HepG2 (cell line): ENCODE results near the gene CDC14B. TPM values are rescaled to one million over a fixed set of nuclear protein-coding genes. Genes with fewer than 3 reads are reported as not detected.

Experiments used
- CAMTA2 ChIP-seq: sonication (generic); formaldehyde crosslinking; IDR thresholded peaks from 2 replicates; pipeline ENCODE4 v1.4.0; 2020; ENCODE audit warnings: mild to moderate bottlenecking, missing genetic modification reagents, borderline replicate concordance
- ELF1 ChIP-seq: sonication (generic); formaldehyde crosslinking; IDR thresholded peaks from 2 replicates; pipeline ENCODE4 v1.4.0; 2020; ENCODE audit warnings: missing genetic modification reagents
- ETV6 ChIP-seq: sonication (generic); formaldehyde crosslinking; conservative IDR thresholded peaks from 2 replicates; pipeline ENCODE4 v1.4.0; 2020; ENCODE audit warnings: missing genetic modification reagents
- HINFP ChIP-seq: sonication (generic); formaldehyde crosslinking; IDR thresholded peaks from 2 replicates; pipeline ENCODE4 v1.4.0; 2020; ENCODE audit warnings: low read depth, mild to moderate bottlenecking, missing genetic modification reagents
- IRF2 ChIP-seq: IDR thresholded peaks from 2 replicates; pipeline ENCODE4 v1.6.1; 2018; ENCODE audit warnings: missing genetic modification reagents, missing compliant biosample characterization
- MEF2D ChIP-seq: sonication (generic); formaldehyde crosslinking; IDR thresholded peaks from 2 replicates; pipeline ENCODE4 v1.5.1; 2020; ENCODE audit warnings: mild to moderate bottlenecking, missing genetic modification reagents
- MEIS1 ChIP-seq: sonication (generic); formaldehyde crosslinking; IDR thresholded peaks from 2 replicates; pipeline ENCODE4 v1.9.0; 2021; ENCODE audit warnings: mild to moderate bottlenecking, missing genetic modification reagents, moderate library complexity, borderline replicate concordance
- MXD4 ChIP-seq: IDR thresholded peaks from 2 replicates; pipeline ENCODE4 v1.6.1; 2016; ENCODE audit warnings: mild to moderate bottlenecking, missing biosample characterization, missing genetic modification reagents
- NR2F2 ChIP-seq: IDR thresholded peaks from 2 replicates; pipeline ENCODE4 v1.6.1; 2012; ENCODE audit warnings: low read depth, inconsistent platforms, borderline replicate concordance
- PHF5A ChIP-seq: IDR thresholded peaks from one replicate; pipeline ENCODE4 v1.6.1; 2018; ENCODE audit warnings: low read depth, missing genetic modification reagents; ENCODE audit not compliant: unreplicated experiment
- RFX3 ChIP-seq: IDR thresholded peaks from 2 replicates; pipeline ENCODE4 v1.6.1; 2016; ENCODE audit warnings: missing biosample characterization, missing genetic modification reagents
- ZBTB43 ChIP-seq: sonication (generic); formaldehyde crosslinking; conservative IDR thresholded peaks from 2 replicates; pipeline ENCODE4 v1.4.0; 2020; ENCODE audit warnings: missing genetic modification reagents
- ZFP36L1 ChIP-seq: sonication (generic); formaldehyde crosslinking; IDR thresholded peaks from 2 replicates; pipeline ENCODE4 v1.8.0; 2022; ENCODE audit warnings: mild to moderate bottlenecking, missing genetic modification reagents, moderate library complexity
- ZNF30 ChIP-seq: sonication (generic); formaldehyde crosslinking; IDR thresholded peaks from 2 replicates; pipeline ENCODE4 v1.5.0; 2020; ENCODE audit warnings: mild to moderate bottlenecking, missing genetic modification reagents
- ZNF329 ChIP-seq: sonication (generic); formaldehyde crosslinking; IDR thresholded peaks from 2 replicates; pipeline ENCODE4 v1.9.0; 2021; ENCODE audit warnings: low read depth, mild to moderate bottlenecking, missing genetic modification reagents
- ZNF333 ChIP-seq: sonication (generic); formaldehyde crosslinking; IDR thresholded peaks from 2 replicates; pipeline ENCODE4 v1.4.0; 2020; ENCODE audit warnings: mild to moderate bottlenecking, missing genetic modification reagents, borderline replicate concordance
- ZNF577 ChIP-seq: sonication (generic); formaldehyde crosslinking; IDR thresholded peaks from 2 replicates; pipeline ENCODE4 v1.4.0; 2020; ENCODE audit warnings: mild to moderate bottlenecking, low read depth, missing genetic modification reagents, borderline replicate concordance
- ZNF691 ChIP-seq: sonication (generic); formaldehyde crosslinking; IDR thresholded peaks from 2 replicates; pipeline ENCODE4 v1.4.0; 2020; ENCODE audit warnings: missing genetic modification reagents, low read depth, mild to moderate bottlenecking, borderline replicate concordance
- polyA plus RNA-seq, 8 experiments: library from polyadenylated mRNA; depleted of rRNA in 3 of 8; stranded (reverse) in 7 of 8; unstranded in 1 of 8; fragments of >200 nt; fragmentation: Illumina TruSeq in 4 of 8; extraction: Trizol in 4 of 8; gene quantifications; 2 replicates each; pipeline versions ENCODE4 v1.2.1 to v1.2.3, GENCODE V29; 2011 to 2016; ENCODE audit warnings: low read depth in 4 of 8, missing spikeins in 1 of 8, mixed read lengths in 1 of 8; ENCODE audit not compliant: insufficient read depth in 1 of 8
- total RNA-seq, 5 experiments: library from RNA; depleted of rRNA; stranded (reverse); fragments of >200 nt; fragmentation: Illumina TruSeq; extraction: Trizol; gene quantifications; 2 replicates each; pipeline ENCODE4 v1.2.3, GENCODE V29; 2016; ENCODE audit warnings: low read depth in 1 of 5
- TF ChIP-seq, protein P1 (sequence below): sonication (generic); formaldehyde crosslinking; IDR thresholded peaks from 2 replicates; pipeline ENCODE4 v1.8.0; 2023; ENCODE audit warnings: mild to moderate bottlenecking, missing genetic modification reagents

The CDC14B gene
- total and polyA plus RNA-seq, 2 of the 13 experiments (the other 11 are each of a cell fraction or from before 2014, with no cell fraction given) = 25.8 to 33.3 TPM

DNA sequence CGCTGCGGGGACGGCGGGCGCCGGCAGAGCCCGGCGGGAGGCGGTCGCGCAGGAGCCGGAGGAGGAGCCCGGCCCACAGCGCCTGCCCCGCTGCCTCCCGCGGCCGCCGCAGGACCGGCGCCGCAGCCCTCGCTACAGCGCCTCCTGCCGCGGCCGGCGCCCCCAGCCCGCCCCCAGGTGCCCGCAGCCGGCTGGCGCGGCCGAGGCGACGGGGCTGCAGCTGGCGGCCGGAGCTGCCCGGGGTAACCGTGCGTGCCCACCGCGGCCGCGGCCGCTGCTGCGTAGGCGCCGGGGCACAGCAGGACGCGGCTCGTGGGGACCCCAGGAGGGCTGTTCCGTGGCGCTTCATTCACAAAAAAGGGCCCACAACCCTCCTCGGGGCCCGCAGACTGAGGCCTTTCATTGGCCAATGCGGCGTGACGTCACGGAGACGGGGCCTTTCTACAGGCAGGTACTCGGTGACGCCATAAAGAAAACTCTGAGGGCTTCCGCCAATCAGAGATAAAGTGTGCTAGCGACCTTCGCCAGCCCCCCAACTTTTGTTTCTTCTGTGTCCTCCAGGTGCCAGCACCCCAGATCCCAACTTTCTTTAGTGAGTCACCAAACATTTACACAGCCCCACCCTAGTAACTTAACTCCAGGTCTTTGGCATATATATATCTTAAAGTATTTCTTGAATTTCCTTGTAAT is at the start of gene CDC14B (continued):
- TF ChIP-seq ZNF30 (CRISPR knock-in tag) = no peak
- TF ChIP-seq NR2F2 = no peak; the same call in 1 of the 2 replicates
- no peak for TF ChIP-seq ZNF577 (CRISPR knock-in tag)
- TF ChIP-seq MEIS1 (CRISPR knock-in tag) = no peak
- TF ChIP-seq ZNF333 (CRISPR knock-in tag) = no peak
- TF ChIP-seq IRF2 (CRISPR knock-in tag) = no peak
- no peak for TF ChIP-seq ZBTB43
- TF ChIP-seq, protein P1, sequence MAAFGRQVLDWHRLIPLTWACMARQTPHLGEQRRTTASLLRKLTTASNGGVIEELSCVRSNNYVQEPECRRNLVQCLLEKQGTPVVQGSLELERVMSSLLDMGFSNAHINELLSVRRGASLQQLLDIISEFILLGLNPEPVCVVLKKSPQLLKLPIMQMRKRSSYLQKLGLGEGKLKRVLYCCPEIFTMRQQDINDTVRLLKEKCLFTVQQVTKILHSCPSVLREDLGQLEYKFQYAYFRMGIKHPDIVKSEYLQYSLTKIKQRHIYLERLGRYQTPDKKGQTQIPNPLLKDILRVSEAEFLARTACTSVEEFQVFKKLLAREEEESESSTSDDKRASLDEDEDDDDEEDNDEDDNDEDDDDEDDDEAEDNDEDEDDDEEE (CRISPR knock-in tag) = no peak
- TF ChIP-seq PHF5A (CRISPR knock-in tag) = no peak
- no peak; the same call in 1 of the 2 replicates for TF ChIP-seq ELF1
- TF ChIP-seq ZNF329 = peak; percentile 47; the same call in 1 of the 2 replicates
- no peak for TF ChIP-seq CAMTA2 (CRISPR knock-in tag)
- TF ChIP-seq MXD4 (CRISPR knock-in tag) = no peak
- no peak for TF ChIP-seq ETV6 (CRISPR knock-in tag)
- TF ChIP-seq RFX3 (CRISPR knock-in tag) = no peak
- no peak for TF ChIP-seq ZFP36L1
- no peak for TF ChIP-seq ZNF691 (CRISPR knock-in tag)
- TF ChIP-seq HINFP (CRISPR knock-in tag) = no peak
- TF ChIP-seq MEF2D (CRISPR knock-in tag) = no peak
- TF ChIP-seq, all 625 proteins: peak for 84
